GM18868 (cell line): ENCODE results near the gene NHEJ1.

Experiments used
- ATAC-seq: cut with Tn5 transposase; IDR thresholded peaks from one replicate; pipeline ENCODE4 v1.9.1; 2021; ENCODE audit warnings: mild to moderate bottlenecking, moderate library complexity; ENCODE audit not compliant: unreplicated experiment

NHEJ1 gene

DNA sequence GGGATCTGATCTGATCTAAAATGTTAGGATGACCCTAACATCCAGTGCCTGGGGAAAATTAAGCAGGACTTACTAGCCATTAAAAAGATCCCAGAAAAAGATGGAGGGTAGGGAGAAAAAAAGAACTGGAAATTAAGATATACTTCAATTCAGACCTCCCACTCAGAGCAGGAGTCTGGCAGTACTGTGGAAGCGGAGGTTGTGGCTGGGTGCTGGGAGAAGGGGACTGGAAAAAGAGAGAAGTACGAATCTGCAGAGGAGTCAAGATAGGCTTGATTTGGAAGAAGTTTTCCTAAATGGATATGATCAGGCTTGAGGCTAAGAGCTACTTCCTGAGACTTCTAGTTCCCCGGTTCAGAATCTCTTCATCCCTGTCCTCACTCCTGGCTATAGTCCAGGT, 66.4 kb downstream of the NHEJ1 start:
- ATAC-seq, result no peak

GRCh38 chr2:219090436-219091299, 69.9 kb downstream of the NHEJ1 start:
- no peak for ATAC-seq

DNA sequence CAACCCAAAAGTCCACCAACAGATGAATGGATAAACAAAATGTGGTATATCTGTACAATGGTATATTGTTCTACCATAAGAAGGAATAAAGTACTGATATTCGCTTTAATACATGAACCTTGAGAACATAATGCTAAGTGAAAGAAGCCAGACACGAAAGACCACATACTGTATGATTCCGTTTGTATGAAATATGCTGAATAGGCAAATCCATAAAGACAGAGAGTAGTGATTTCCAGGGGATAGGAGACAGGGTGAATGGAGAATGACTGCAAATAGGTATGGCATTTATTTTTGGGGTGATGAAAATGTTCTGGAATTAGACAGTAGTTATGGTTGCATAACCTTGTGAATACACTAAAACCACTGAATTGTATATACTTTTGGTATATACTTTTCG, 71.3 kb downstream of the NHEJ1 start:
- ATAC-seq, result no peak

DNA sequence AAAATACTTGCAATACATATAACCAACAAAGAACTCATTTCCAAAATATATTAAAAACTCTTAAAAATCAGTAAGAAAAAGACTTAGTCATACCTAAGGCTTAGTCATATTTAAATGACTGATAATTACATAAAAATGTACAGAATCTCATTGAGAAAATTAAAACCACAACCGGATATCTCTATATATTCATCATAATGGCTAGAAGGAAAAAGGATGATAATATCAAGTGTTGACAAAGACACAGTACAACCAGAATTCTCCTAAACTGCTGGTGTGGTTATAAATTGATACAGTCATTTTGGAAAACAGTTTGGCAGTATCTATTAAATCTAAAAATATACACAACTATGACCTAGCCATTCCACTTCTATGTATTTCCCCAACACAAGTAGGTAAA, 72.8 kb downstream of the NHEJ1 start:
- ATAC-seq, result no peak

- ATAC-seq, result no peak
These were observed 73.3 kb downstream of the NHEJ1 start for GRCh38 chr2:219087361-219087760.

GRCh38 chr2:219086196-219086595, 74.4 kb downstream of the NHEJ1 start:
- ATAC-seq, result no peak

DNA sequence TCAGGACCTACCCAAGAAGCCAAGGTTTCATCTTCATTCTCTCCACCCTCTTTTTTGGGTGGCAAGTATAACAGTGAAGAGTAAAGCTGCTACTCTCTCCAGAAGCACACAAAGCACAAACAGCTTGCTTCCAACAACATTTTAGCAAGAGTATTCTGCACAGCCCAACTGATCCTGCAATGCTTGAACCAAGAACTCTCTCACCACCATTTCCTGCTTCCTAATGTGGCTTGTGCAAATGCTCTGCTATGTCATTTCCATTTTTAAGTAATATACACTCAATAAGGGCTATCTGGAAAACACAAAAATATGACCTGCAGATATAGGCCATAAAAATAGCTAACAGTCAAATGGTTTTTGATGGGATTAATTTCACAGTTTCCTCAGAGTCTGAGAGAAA, 75.8 kb downstream of the NHEJ1 start:
- no peak for ATAC-seq

DNA sequence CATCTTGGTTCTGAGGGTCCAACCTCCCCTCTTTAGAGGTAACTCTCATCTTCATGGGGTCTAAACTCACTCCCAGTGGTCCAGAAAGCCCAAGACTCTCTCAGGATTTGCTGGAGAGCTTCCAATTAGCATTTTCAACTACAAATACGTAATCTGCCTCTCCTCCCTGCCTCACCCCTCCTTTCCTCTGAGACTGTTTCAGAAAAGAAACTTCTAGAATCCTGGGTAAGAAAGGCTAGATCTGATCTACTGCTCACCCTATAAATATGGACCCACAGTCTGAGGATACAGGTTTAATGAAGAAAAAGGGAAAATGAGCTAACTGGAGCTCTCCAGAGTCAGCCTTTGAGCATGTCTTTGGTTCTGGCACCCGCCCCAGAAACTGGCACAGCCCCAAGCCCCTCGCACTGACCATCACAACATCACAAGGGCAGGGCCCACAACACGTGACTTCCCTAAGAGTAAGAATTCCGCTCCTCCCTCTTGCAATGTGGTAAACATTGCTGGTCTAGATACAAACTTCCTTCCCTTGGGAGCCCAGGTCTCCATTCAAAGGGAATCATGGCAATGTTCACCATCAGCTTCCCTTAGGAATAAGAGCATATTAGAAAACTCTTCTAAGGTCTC, 78.2 kb downstream of the NHEJ1 start:
- ATAC-seq, result no peak

GRCh38 chr2:219081701-219082331, 78.8 kb downstream of the NHEJ1 start:
- no peak for ATAC-seq

DNA sequence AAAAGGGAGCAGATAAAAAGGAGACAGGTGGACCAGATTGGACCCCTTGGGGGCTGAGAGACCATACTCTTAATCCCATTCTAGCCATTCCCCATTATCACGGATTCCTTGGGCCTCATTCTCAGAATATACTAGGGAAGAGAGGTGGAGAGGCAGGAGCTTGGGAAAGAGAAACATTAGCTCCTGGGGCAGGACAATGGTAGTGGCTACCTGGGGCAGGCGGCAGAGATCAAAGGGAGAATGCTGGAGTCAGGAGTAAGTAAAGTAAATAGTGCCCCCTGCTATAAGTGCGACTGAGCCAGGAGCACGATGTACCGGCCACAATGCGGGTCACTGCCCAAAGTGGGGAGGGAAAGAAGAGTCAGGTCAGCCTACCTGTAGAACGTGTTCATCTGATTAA, 79.5 kb downstream of the NHEJ1 start:
- no peak for ATAC-seq

DNA sequence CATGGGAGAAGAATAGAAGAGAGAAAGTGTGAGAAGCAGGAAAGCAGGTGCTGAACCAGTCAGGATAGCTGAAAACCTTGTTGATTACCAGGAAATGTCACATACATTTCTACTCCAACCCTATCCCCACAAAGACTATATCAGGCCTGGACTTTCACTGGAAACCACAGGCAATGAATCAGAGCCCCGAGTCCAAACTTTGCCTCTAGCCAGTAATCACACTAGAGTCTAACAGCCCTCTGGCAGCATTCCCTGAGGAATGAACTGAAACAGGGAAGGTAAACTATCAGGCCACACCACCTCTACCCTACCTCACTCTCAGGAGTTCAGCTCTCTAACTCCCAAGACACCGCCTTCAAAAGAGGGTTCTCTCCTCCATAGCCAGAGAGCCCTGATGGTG, 81.2 kb downstream of the NHEJ1 start:
- no peak for ATAC-seq

DNA sequence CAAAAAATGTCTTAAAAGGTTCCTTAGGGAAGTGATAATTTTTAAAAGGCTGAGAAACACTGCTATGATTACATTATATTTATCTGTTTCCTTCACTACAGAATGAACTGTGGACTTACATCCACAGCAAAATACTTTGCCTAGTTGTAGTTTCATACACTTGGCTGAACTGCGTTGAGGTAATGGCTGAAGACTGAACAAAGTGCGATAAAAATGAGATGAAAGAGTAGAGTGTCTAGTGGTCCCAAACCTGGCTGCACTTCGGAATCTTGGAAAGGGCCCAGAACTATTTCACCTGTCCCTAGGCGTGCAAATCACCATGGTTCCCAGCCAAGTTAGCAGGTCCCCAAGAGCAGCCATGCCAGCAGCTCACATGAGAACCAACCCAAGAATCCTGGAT, 81.7 kb downstream of the NHEJ1 start:
- no peak for ATAC-seq

DNA sequence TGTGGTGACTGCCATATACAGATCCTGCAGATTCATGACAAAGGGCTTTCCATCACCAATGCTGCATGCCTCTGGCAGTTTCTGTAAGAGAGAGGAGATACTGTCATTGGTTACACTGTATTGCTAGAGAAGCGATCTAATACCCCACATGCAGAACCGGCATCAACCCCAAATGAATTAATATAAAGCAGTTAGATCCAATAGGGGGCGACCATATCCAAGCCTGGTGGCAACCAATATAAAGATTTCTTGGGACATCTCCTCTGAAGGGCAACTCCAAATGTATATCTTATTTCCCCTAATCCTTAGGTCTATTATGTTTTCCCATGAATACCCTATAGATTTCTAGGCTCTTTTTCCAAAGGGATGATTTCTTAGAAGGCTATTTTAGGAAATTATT, 82.5 kb downstream of the NHEJ1 start:
- no peak for ATAC-seq

GRCh38 chr2:219076253-219076652, 84.4 kb downstream of the NHEJ1 start:
- no peak for ATAC-seq

DNA sequence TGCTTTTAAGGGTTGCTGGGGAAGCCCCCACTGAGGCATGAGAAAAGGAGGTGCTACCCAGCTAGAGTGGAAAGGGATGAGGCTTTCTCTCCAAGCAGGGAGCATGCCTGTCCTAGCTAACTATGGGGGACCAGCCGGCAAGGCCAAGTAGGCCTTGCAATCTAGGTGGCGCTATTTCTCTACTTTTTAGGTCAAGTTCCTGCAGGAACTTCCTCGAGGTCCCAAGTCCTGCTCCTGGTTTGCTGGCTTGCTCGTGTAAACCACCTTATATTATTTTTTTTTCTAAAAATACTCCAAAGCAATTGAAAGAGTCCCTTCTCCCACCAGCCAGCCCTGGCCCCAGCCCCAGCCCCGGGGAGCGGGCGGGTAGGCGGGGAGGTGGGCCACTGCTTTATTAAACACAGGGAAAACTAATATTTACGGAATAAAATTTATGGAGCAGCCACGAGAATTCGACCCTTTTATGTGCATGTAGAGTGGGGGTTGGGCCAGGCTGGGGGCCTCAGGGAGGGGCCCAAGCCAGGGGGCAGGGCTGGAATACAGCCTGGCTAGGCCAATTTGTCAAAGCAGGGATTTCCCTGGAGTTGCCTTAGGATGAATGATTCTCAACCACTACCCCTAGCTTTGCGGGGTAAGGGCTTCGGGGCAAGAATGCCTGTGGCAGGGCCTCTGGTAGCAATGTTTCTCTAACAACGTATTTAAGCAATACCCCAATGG, 87.0 kb downstream of the NHEJ1 start:
- ATAC-seq, result no peak

- no peak for ATAC-seq
These were observed 87.8 kb downstream of the NHEJ1 start for GRCh38 chr2:219072741-219073250.

DNA sequence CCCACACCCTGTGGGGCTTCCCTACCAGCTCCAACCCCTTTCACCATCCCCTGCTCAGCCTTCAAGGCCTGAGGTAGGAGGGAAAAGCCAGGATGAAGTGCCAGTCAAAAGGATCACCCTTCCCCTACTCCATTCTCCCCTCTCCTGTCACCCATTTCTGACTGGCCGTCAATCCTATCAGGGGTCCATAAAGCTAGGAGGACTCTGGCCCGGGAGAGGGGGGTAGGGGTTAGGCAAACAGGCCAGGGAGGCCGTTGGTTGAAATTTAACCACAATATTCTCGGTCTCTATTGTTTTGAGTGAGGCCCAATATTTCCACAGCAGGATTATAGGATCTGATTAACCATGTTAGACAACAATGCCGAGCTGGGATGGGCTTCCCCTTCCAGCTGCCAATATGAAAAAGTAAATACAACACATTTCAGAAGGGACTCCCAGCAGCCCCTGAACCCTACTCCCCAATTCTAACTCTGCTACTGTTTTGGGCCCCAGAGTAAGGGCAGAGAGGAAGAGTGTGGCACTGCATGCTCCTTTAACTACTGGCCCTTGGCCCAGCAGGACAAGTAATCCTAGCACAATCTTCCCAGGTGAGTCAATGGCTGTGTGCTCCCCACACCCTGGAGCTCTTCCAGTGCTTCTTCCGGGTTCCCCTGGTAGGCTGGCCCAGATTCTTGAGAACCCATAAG, 89.3 kb downstream of the NHEJ1 start:
- ATAC-seq, result no peak

GRCh38 chr2:219065484-219065883, 95.1 kb downstream of the NHEJ1 start:
- no peak for ATAC-seq

DNA sequence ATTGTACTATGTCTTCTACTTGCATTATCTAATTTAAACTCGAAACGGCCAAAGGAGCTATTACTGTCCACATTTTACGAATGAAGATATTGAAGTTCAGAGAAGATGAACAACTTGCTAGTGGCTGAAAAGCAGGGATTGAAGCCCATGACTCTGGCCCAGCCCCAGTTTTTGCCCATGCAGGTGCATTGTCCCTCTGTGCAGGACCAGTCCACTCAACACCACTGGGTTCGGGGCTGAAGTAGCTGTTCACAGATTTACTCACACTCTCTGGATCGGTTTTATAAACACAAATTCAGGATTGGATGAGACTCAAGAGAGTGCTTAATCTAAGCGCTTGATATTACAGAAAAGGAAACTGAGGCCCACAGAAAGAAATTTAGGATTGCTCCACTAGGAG, 98.5 kb downstream of the NHEJ1 start:
- no peak for ATAC-seq
